ENCODE results near the gene TARBP1.

TARBP1 gene

GRCh38 chr1:234357831-234358230 lies 121.1 kb downstream of the TARBP1 start:
- H3K27ac ChIP-seq = no peak overlapping the region
- no peak for TF ChIP-seq CTCF (conservative IDR thresholded peaks at IDR 0.05)
- no peak for TF ChIP-seq ZFX (IDR thresholded peaks at IDR 0.05)

- peak overlapping the region; percentile 50 for H3K27ac ChIP-seq
Observed at GRCh38 chr1:234356615-234357269, 122.2 kb downstream of the TARBP1 start.

GRCh38 chr1:234355782-234356510 lies 123.0 kb downstream of the TARBP1 start:
- TF ChIP-seq ZFX (IDR thresholded peaks at IDR 0.05) = no peak
- no peak for TF ChIP-seq CTCF (conservative IDR thresholded peaks at IDR 0.05)
- H3K27ac ChIP-seq = no peak overlapping the region

GRCh38 chr1:234348964-234349363 lies 130.0 kb downstream of the TARBP1 start:
- no peak overlapping the region for H3K27ac ChIP-seq
- TF ChIP-seq CTCF (conservative IDR thresholded peaks at IDR 0.05) = no peak
- no peak for TF ChIP-seq ZFX (IDR thresholded peaks at IDR 0.05)

- H3K27ac ChIP-seq = no peak overlapping the region
- TF ChIP-seq ZFX (IDR thresholded peaks at IDR 0.05) = no peak
Observed at GRCh38 chr1:234345237-234345636, 133.7 kb downstream of the TARBP1 start.

GRCh38 chr1:234342774-234343173 lies 136.2 kb downstream of the TARBP1 start:
- TF ChIP-seq CTCF (conservative IDR thresholded peaks at IDR 0.05) (no peak), ZFX (IDR thresholded peaks at IDR 0.05) (no peak)
- no peak overlapping the region for H3K27ac ChIP-seq
